ENCODE results near the gene RSBN1. TPM values are rescaled to one million over a fixed set of nuclear protein-coding genes. Genes with fewer than 3 reads are reported as not detected.
A peak's percentile ranks its signal among the peaks of the same experiment; 100 is the strongest.

Gene RSBN1
- total RNA-seq, 4 donors from 2014 or later = 15.8 to 24.3 (median 20.1) TPM

GRCh38 chr1:113836534-113836933 is 24.3 kb upstream of the RSBN1 start:
- no peaks in the 10 kb centered on the region for H3K4me1 ChIP-seq
- no peaks in the 10 kb centered on the region for H3K36me3 ChIP-seq
- 100% methylated on average over 1 of the region's 1 CpG for WGBS
- intact Hi-C loops (cut with DNase I) = loop anchor here (2.0 to 10.0 kb wide), 4 partner anchors 66 to 446 kb away; partner anchors contain the start of genes AP4B1 and OLFML3
- no peak overlapping the region for H3K27ac ChIP-seq (replicated peaks in 1 of 4)
- no peak for DNase-seq (ENCODE audit: extremely low spot score)
- H3K27me3 ChIP-seq = no peaks in the 10 kb centered on the region
- TF ChIP-seq POLR2AphosphoS5 (IDR thresholded peaks at IDR 0.05) (no peak), EP300 (IDR thresholded peaks at IDR 0.05) (no peak), CTCF (IDR thresholded peaks at IDR 0.05) (no peak), POLR2A (IDR thresholded peaks at IDR 0.05; ENCODE audit: low read depth) (no peak)
- no peak overlapping the region for H3K4me3 ChIP-seq
- no peaks in the 10 kb centered on the region for H3K9me3 ChIP-seq

GRCh38 chr1:113835686-113836290 is 23.5 kb upstream of the RSBN1 start:
- WGBS = 15% methylated on average over 4 of the region's 4 CpGs
- intact Hi-C loops (cut with DNase I) = loop anchor here (2.0 to 10.0 kb wide), 4 partner anchors 67 to 447 kb away; partner anchors contain the start of genes AP4B1 and OLFML3
- H3K4me3 ChIP-seq = no peak overlapping the region

GRCh38 chr1:113834716-113835115 is 22.4 kb upstream of the RSBN1 start:
- Histone ChIP-seq H3K27ac (replicated peaks in 1 of 4) (no peak overlapping the region), H3K4me3 (no peak overlapping the region), H3K36me3 (no peaks in the 10 kb centered on the region), H3K27me3 (no peaks in the 10 kb centered on the region), H3K9me3 (no peaks in the 10 kb centered on the region), H3K4me1 (no peaks in the 10 kb centered on the region)
- no peak for DNase-seq (ENCODE audit: extremely low spot score)
- TF ChIP-seq POLR2AphosphoS5 (IDR thresholded peaks at IDR 0.05) = no peak
- TF ChIP-seq EP300 (IDR thresholded peaks at IDR 0.05) = no peak
- no peak for TF ChIP-seq POLR2A (IDR thresholded peaks at IDR 0.05; ENCODE audit: low read depth)
- TF ChIP-seq CTCF (IDR thresholded peaks at IDR 0.05) = no peak
- intact Hi-C loops (cut with DNase I) = loop anchor here (5.0 to 10.0 kb wide), 3 partner anchors 68 to 140 kb away; partner anchors contain the start of genes AP4B1 and OLFML3
- WGBS = 88% methylated on average over 2 of the region's 2 CpGs

More at GRCh38 chr1:113835686-113836290, 23.5 kb upstream of the RSBN1 start:
- no peak for DNase-seq (ENCODE audit: extremely low spot score)
- TF ChIP-seq CTCF (IDR thresholded peaks at IDR 0.05) = peak; percentile 54 to 65 (median 63)
- no peak for TF ChIP-seq POLR2A (IDR thresholded peaks at IDR 0.05; ENCODE audit: low read depth)
- Histone ChIP-seq H3K9me3 (no peaks in the 10 kb centered on the region), H3K36me3 (no peaks in the 10 kb centered on the region), H3K4me1 (no peaks in the 10 kb centered on the region), H3K27ac (replicated peaks in 1 of 4) (no peak overlapping the region), H3K27me3 (no peaks in the 10 kb centered on the region)

GRCh38 chr1:113830039-113830438 is 17.8 kb upstream of the RSBN1 start:
- no peaks in the 10 kb centered on the region for H3K4me1 ChIP-seq
- no peak for DNase-seq (ENCODE audit: extremely low spot score)
- no peaks in the 10 kb centered on the region for H3K27me3 ChIP-seq
- no peaks in the 10 kb centered on the region for H3K9me3 ChIP-seq
- H3K4me3 ChIP-seq = no peak overlapping the region
- 77% methylated on average over 3 of the region's 3 CpGs for WGBS
- H3K27ac ChIP-seq (replicated peaks in 1 of 4) = no peak overlapping the region
- H3K36me3 ChIP-seq = no peaks in the 10 kb centered on the region
- intact Hi-C loops (cut with DNase I) = loop anchor here (10.0 kb wide), 2 partner anchors 115 to 145 kb away; partner anchors contain the start of gene OLFML3
- TF ChIP-seq EP300 (IDR thresholded peaks at IDR 0.05) = no peak

- DNase-seq (ENCODE audit: extremely low spot score) = no peak
- no peaks in the 10 kb centered on the region for H3K9me3 ChIP-seq
- H3K4me3 ChIP-seq = no peak overlapping the region
- H3K4me1 ChIP-seq = no peaks in the 10 kb centered on the region
- WGBS = 59% methylated on average over 1 of the region's 1 CpG
- H3K36me3 ChIP-seq = no peaks in the 10 kb centered on the region
- no peak overlapping the region for H3K27ac ChIP-seq (replicated peaks in 1 of 4)
- intact Hi-C loops (cut with DNase I) = no loop called here
- no peak for TF ChIP-seq POLR2AphosphoS5 (IDR thresholded peaks at IDR 0.05)
- TF ChIP-seq POLR2A (IDR thresholded peaks at IDR 0.05; ENCODE audit: low read depth) = no peak
- TF ChIP-seq EP300 (IDR thresholded peaks at IDR 0.05) = no peak
- no peak for TF ChIP-seq CTCF (IDR thresholded peaks at IDR 0.05)
- no peaks in the 10 kb centered on the region for H3K27me3 ChIP-seq
These were observed 9.6 kb upstream of the RSBN1 start for GRCh38 chr1:113821916-113822315.

All from esophagus muscularis mucosa (tissue), 4 donors.